HG03060 (cell line): ENCODE data around the gene FOXJ1.

Experiments used
- ATAC-seq: cut with Tn5 transposase; IDR thresholded peaks from one replicate; pipeline ENCODE4 v1.9.1; 2021; ENCODE audit warnings: low read depth, moderate number of reproducible peaks; ENCODE audit not compliant: unreplicated experiment

Gene FOXJ1

DNA sequence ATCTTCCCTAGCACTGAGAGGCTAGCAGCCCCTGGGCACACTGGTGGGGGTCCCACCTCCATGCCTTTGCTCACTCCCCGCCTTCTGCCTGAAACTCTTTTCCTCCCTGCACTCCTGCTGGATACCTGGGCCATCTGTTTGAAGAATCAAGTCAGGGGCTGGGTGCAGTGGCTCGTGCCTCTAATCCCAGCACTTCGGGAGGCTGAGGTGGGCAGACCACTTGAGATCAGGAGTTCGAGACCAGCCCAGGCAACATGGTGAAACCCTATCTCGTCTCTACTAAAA is 15.7 kb downstream of the FOXJ1 start:
- no peak for ATAC-seq

DNA sequence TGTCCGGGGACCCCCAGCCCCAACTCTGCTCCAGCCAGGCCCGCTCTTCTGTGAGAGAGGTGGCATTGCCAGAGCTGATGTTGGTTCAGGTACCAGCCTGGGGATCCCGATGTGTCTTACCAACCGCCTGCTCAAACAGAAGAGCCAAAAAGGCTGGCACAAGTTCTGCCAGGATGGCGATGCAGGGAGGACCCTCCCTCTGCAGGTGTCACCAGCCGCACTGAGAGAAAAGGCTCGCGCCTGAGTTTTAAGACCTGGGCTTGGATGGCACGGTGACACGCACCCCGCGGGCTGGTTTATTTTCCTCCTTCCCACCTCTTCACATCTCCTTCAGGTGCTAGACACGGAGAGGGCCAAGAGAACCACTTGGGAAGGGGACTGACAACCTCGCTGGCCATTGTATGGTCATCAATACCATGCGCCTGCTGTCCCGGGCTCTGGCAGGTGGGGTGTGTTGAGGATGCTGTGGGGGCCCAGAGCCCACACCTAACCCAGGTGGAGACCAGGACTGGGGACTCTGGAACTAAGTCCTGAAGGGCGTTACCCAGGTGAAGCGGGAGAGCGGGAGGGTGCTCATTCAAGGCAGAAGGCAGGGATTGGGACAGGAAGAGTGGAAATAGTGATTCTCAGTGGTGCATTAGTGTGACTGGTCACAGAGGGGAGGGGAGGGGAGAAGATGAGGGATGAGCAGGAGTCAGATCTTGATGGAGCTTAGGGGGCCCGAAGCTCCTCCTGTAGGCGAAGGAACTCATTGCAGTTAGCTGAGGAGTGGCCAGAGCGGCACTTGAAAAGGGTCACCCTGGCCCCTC is 16.3 kb downstream of the FOXJ1 start:
- ATAC-seq = no peak

DNA sequence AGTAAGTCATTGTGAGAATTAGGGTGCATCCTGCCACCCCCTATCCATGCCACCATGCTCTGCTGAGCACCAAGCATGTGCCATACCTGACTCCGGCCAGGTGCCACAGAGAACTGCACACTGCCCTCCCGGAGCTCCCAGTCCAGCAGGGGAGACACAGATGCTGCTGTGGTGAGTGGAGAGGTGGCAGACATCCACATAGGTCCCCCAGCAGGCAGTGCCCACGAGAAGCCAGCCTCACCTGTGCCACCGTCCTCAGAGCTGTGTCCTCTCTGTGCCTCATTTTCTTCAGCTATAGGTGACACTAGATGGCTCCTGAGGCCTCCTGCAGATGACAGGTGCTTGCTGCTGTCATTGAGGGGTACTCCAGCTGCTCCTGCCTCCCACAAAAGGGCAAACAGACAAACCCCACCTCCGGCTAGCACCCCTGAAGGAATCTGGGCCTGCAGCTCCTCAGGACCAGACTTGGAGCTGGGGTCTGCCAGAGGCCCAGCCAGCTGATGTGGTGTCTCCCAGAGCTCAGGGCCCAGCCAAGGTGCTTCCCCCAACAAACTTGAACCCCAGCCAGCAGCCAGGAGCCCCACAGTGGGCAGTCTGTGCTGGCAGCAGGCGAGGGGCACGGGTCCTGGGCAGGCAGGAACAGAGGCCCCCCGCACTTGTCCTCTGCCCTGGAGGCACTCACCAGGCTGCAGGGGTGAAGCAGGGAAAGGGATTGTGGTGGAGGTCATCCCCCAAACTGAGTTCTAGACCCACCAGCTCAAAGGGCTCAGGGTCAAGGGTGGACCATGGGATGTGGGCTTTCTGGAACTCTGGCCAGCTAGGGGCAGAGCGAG is 17.1 kb downstream of the FOXJ1 start:
- ATAC-seq = no peak

DNA sequence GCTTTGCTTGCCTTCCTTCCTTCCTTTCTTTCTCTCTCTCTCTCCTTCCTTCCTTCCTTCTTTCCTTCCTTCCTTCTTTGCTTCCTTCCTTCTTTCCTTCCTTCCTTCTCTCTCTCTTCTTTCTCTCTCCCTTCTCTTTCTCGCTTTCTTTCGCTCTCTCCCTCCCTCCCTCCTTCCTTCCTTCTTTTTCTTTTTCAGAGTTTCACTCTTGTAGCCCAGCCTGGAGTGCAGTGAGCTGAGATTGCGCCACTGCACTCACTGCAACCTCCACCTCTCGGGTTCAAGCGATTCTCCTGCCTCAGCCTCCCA is 17.9 kb downstream of the FOXJ1 start:
- ATAC-seq = no peak

DNA sequence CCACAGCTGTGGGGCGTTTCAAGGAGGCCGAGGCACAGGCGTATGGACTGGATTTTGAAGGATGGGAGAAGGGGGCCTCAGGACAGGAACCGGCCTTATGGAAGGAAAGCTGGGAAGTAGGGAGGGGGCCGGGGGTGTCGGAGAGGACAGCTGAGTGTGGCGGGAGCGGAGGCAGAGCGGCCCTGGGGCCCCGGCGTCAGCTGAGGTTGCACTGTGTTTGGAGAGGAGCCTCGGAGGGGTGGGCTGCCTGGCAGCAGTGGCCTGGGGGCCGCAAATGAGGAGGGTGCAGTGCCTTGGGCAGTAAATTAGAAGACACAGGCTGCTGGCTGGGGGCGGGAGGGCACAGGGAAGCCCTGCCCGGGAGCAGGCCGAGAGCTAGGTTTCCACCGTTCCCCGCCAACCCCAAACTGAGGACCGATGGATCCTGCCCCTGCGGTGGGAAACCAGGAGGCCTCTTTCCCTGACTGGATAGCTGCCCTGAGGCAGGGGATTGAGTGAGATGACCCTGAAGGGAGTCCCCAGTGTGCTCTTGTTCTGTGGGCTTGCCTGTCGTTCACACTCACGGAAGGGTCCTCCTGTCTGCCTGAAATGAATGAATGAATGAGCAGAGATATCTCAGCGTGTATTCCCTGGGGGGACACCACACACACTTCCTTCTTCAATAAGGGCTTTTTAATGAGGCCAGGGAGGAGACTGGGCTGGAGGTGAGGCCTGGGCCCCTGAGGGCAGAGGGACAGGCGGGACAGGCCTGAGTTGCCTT is 18.4 kb downstream of the FOXJ1 start:
- ATAC-seq = no peak

DNA sequence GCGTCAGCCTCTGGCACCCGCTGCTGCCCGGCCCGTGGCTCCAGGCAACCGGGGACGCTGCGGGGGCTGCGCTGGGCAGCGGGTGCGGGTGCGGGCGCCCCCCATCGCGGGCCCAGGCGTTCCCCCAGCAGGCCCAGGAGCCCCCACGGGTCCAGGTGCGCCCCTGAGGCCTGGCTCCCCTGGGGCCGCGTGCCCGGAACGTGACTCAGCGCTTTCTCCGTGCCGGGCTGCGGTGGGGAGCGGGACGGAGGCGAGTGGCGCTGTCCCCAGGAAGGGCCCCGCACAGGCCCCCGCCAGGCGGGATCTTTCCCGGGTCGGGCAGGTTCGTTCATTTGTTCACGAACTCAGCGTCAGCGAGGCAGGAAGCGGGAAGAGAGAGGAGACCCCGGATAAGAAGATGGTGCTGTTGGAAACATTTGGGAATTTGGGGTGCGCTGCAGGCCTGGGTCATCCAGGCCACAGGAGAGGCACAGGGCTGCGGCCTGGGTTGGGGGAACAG is 19.1 kb downstream of the FOXJ1 start:
- no peak for ATAC-seq

DNA sequence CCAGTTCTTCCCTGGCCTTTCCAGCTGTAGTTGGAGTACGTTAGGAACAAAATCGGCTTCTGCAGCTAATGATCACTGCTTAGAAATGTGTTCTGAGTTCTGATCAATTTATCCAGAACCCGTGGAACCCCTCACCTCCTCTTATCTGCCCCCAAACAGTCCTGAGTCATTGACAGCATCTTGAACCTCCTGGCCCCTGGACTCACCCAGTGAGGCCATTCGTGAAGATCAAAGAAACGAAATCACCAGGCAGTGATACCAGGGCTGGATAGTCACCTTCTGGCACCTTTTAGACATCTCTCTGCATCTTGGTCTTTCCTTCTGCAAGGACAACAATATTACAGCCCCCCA is 20.4 kb downstream of the FOXJ1 start:
- ATAC-seq = no peak

DNA sequence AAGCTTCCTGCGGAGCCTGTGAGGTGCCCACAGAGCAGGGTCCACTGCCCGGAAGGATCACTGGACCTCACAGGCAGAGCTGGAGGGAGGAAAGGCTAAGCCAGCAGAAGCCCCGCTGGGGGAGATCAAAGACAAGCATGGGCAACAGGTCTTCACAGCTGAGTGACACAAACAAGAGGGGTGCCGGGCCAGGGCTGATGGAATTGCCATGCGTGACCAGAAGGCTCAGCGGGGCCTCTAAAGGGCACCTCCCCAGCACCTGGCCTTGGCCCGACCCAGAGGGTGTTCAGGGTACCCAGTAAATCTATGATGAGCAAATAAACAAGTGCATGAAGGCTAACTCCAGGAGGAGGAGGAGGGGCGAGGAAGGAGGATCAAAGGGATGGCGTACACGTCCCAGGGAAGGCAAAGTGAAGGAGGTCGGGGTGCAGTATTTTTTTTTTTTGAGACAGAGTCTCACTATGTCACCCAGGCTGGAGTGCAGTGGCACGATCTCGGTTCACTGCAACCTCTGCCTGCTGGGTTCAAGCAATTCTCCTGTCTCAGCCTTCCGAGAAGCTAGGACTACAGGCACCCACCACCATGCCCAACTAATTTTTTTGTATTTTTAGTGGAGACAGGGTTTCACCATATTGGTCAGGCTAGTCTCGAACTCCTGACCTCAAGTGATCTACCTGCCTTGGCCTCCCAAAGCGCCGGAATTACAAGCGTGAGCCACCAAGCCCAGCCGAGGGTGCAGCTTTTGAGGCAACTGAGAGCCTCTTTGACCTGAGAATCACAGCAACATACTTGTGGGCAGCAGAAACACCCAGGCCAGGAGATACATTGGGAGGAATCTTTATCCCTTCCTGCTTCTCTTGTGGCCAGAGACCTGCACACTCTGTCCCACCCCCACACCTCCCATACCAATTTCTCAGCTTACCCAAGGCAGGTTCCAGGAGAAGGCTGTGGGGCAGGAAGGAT is 21.4 kb downstream of the FOXJ1 start:
- ATAC-seq = no peak

DNA sequence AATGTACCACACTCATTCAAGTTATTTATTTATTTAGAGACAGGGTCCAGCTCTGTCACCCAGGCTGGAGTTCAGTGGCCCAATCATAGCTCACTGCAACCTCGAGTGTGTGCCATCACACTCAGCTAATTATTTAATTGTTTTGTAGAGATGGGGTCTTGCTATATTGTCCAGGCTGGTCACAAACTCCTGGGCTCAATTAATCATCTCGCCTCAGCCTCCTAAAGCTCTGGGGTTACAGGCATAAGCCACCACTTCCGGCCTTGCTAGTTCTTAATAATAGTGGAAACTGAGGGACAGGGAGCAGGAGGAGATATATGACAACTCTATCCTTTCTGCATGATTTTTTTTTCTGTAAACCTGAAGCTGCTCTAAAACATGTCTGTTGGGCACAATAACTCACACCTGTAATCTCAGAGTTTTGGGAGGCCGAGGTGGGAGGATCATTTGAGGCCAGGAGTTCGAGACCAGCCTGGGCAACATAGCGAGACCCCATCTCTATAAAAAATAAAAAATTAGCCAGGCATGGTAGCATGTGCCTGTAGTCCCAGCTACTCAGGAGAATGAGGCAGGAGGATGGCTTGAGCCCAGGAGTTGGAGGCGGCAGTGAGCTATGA is 25.8 kb downstream of the FOXJ1 start:
- no peak for ATAC-seq

DNA sequence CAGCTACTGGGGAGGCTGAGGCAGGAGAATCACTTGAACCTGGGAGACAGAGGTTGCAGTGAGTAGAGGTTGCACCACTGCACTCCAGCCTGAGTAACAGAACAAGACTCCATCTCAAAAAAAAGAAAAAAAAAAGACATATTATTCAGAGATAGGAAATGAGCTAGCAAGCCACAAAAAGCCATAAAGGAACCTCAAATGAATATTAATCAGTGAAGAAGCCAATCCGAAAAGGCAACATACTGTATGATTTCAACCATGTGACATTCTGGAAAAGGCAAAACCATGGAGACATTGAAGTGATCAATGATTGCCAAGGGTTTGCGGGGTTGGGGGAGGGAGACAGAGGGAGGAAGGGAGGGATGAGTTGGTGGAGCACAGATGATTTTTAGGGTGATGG is 29.1 kb downstream of the FOXJ1 start:
- ATAC-seq = no peak

DNA sequence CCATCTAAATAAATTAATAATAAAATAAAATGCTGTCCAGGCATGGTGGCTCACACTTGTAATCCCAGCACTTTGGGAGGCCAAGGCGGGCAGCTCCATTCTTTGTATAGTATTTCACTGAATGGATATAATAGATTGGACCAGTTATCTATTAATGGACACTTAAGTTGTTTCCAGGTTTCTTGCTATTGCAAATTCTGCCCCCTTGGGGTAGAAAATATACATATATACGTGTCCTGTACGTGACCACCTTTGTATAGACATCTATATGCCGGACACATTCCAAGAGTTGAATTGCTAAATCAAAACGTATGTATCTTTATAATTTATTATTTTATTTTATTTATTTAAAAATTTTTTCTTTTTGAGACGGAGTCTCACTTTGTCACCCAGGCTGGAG is 33.5 kb downstream of the FOXJ1 start:
- no peak for ATAC-seq

DNA sequence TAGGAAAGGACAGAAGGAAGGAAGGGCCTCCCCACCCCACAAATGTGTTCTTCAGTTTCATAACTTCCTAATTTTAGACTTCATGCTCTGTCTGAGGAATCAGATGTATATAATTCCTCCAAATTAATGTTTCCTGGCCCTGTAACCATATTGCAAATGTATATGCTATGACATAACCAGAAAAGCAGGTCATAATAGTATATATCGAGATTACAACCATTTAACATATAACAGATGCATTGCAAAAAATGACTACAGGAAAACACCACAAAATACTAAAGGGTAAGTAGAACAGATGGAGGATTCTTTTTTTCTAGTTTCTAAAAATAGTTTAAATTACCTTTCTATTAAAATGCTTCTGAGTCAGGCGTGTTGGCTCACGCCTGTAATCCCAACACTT is 34.3 kb downstream of the FOXJ1 start:
- no peak for ATAC-seq

DNA sequence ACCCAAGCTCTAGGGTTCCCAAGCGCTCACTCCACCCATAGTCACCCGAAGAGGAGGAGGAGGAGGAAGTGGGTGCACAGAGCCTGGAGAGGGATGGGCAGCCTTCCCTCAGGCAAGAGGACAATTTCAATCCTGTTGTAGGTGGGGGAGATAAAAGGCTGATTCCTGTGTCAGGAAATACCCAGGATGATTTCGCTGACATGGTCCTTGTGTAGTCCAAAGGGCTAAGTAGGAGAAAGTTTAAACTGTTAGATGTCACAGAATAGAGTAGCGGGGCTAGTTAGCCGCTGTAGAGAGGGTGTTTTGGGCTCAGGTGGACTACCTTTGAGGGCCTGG is 36.2 kb downstream of the FOXJ1 start:
- no peak for ATAC-seq

DNA sequence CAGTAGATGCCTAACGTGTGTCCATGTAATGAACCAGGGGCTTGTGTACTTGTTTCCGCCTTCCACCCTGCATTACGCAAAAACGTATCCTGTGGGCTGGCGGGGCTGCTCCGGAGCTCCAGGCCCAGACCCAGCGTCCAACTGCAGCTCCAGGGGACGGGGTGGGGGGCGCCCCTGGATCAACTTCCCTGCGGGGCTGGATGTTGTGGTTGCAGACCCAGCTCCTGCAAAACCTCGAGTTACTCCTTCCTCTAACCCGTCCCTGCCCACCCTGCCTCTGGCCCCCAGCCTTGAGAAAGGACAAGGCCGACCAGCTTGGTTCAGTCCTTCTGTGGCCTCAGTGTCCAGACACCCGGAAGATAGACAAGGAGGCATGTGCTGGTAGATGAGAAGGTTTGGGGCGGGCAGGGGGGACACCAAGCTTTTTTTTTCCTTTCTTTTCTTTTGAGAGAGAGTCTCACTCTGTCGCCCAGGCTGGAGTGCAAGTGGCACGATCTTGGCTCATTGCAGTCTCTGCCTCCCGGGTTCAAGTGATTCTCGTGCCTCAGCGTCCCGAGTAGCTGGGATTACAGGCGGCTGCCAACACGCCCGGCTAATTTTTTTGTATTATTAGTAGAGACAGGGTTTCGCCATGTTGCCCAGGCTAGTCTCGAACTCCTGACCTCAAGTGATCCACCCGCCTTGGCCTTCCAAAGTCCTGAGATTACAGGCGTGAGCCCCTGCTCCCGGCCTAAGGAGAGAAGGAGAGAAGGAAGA is 36.7 kb downstream of the FOXJ1 start:
- ATAC-seq = no peak

DNA sequence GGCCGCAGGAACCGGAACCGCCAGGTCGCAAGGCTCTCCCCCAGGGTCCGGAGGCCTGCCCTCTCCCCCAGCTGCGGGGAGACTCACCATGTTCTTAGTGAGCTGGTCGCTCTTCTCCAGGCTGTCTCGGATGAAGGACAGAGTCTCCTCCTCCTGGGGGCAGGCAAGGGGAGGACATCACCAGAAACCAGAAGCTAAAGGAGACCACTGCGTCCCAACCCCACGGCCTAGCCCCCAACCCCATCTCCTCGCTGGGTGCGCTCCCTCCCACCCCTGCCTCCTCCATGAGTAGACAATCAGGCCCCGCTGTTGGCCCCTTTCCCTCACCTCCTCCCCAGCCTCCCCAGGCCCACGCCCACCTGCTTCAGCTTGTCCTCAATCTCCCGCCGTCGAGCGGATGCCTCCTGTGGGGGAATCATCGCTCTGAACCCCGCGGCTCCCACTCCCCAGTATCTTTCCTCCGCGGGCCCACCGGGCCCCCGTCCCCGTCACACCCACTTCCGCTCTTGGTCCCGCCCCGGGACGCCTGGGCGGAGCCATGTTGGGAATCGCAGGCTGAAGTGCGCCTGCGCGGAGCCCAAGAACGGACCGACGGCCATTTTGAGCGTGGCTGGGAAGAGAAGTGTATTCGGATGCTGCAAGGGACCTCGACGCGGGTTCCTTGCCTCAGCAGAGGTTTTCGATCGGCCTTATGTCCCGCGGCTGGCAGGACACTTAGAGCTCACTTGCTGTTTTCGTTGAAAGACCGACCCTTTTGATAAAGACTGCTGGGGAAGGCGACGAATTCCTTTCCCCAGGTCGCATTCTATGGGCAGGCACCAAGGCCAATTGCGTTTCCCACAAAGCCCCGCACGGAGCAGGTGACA is 37.5 kb downstream of the FOXJ1 start, which contains the start of gene EXOC7:
Gene EXOC7, minus strand, starts transcription at position 514 of the 866 bp plus-strand sequence. Its CDS starts 95 bp downstream, at position 419.
- no peak for ATAC-seq

DNA sequence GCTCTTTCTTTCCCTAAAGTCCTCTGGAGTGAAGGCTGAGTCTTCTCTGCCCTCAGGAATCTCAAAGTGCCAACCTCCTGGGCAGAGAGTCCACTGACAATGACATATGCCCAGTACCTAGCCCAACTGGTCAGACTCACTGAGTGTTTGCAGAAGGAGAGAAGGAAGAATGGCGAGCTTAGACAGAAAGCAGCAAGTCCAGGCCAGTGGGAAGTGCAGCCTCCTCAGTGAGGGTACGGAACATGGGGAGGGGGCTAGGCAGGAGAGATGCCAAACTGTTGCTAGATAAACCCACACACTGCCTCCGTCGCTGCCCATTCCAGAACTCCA is 38.1 kb downstream of the FOXJ1 start:
- ATAC-seq = no peak

DNA sequence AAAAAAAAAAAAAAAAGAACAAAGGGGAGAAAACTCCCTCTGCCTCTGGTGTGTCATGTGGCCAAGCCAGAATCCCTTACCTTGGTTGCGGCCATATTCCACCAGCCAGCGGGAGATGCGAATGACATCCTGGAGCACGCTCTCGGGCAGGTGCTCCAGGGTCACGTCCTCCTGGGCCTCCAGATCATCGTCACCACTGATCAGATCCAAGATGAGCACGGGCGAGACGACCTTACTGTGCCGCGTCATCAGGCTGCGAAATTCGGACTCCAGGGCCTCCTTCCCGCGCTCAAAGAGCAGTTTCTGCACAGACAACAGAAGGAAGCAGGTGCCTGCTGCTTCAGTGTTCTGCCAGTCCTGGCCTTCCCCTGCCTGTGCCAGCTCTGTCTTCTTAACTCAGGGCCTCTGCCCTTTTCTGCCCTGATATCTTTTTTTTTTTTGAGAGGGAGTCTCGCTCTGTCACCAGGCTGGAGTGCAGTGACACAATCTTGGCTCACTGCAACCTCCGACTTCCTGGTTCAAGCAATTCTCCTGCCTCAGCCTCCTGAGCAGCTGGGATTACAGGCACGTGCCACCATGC is 43.2 kb downstream of the FOXJ1 start:
- ATAC-seq = no peak

DNA sequence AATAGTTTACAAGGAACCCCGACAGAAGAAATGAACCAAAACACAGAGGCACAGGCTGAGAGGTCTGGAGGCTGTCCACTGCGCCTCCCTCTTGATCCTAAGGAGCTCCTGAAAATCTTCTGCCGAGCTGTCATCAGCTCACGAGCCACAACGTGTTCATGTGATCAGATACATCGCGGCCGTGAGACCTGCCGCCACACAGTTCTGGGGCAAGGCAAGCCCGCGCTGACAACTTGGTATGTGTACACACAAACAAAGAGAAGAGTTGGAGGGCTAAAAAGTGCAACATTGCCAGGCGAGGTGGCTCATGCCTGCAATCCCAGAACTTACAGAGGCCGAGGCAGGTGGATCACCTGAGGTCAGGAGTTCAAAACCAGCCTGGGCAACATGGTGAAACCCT is 45.1 kb downstream of the FOXJ1 start:
- no peak for ATAC-seq
